Sigmoid colon (tissue), 4 donors: ENCODE measurements around the gene VSTM2L.

ENCODE experiments used
- EP300 ChIP-seq, 4 donors: sonication (generic); formaldehyde crosslinking; IDR thresholded peaks; one replicate each; pipeline ENCODE4 v1.6.1; 2017; ENCODE audit warnings: antibody characterized with exemption in 4 of 4
- POLR2A ChIP-seq, 2 donors: fragments of 450-650 bp; IDR thresholded peaks; one replicate each; pipeline ENCODE4 v1.6.1; 2016; ENCODE audit warnings: antibody characterized with exemption in 2 of 2, mild to moderate bottlenecking in 2 of 2, moderate library complexity in 2 of 2
- POLR2AphosphoS5 ChIP-seq, 4 donors: sonication (generic); formaldehyde crosslinking; IDR thresholded peaks; one replicate each; pipeline ENCODE4 v1.6.1; 2017; ENCODE audit warnings: antibody characterized with exemption in 4 of 4
- TF ChIP-seq, protein P1 (sequence below), 4 experiments: fragments of 450-650 bp in 3 of 4; fragments of 200-600 bp in 1 of 4; IDR thresholded peaks; one replicate each; pipeline ENCODE4 v1.5.1; 2016 to 2019; ENCODE audit warnings: antibody characterized with exemption in 4 of 4, mild to moderate bottlenecking in 3 of 4, moderate library complexity in 2 of 4

DNA sequence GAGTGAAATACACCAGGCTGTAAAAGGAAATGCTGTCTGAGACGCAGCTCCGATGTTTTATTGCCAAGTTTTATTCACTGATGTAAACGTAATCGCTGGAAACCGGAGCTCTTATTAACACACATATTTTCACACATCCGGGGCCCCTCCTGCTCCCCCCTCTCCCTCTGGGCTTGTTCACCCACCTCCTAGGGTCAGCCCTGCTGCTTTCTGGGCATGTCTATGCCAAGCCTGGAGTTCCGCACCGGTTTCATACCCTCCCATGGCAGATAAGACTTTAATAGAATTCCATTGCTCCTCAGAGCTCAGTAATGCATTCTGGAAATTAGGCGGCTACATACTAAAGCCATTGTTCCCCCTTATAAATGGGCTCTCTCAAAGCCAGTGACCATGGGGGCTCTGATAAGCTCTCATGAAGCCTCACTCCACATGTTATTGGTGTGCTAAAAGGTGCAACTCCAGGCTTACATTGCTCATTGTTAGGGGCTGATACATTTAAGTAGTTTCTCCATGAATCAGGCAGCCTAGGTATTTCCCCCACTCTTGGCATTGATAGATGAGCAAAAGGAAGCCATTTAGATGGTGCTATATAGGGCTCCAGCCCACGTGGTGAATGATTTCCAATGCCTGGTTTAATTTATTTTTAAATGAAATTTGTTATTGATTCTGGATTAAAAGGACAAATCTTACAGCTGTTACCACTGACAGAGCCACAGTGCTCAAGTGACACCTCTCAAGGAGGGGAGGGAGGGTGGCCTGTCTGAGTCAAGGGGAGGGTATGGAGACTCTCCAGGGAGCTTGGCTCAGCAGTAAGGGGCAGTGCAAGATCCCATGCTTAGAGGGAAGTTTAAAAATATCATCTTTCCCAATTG, 4.5 kb upstream of the VSTM2L start:
- TF ChIP-seq, protein P1, sequence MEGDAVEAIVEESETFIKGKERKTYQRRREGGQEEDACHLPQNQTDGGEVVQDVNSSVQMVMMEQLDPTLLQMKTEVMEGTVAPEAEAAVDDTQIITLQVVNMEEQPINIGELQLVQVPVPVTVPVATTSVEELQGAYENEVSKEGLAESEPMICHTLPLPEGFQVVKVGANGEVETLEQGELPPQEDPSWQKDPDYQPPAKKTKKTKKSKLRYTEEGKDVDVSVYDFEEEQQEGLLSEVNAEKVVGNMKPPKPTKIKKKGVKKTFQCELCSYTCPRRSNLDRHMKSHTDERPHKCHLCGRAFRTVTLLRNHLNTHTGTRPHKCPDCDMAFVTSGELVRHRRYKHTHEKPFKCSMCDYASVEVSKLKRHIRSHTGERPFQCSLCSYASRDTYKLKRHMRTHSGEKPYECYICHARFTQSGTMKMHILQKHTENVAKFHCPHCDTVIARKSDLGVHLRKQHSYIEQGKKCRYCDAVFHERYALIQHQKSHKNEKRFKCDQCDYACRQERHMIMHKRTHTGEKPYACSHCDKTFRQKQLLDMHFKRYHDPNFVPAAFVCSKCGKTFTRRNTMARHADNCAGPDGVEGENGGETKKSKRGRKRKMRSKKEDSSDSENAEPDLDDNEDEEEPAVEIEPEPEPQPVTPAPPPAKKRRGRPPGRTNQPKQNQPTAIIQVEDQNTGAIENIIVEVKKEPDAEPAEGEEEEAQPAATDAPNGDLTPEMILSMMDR (IDR thresholded peaks at IDR 0.05), result no peak
- TF ChIP-seq POLR2AphosphoS5 (IDR thresholded peaks at IDR 0.05) (no peak), POLR2A (IDR thresholded peaks at IDR 0.05) (no peak), EP300 (IDR thresholded peaks at IDR 0.05) (no peak)
